HG03039 (cell line): ENCODE measurements around the gene PHC3.
"Not testable (repeated sequence)": the region's sequence is repeated elsewhere in the genome, so short reads cannot be mapped to it uniquely, and the experiment has no call there.

Experiments
- ATAC-seq: cut with Tn5 transposase; IDR thresholded peaks from one replicate; pipeline ENCODE4 v1.9.1; 2021; ENCODE audit warnings: mild to moderate bottlenecking, moderate library complexity; ENCODE audit not compliant: unreplicated experiment

The PHC3 gene

GRCh38 chr3:170130532-170130931 is 51.0 kb downstream of the PHC3 start:
- ATAC-seq = no peak

- ATAC-seq = peak; percentile 60
These were observed 52.5 kb downstream of the PHC3 start for GRCh38 chr3:170128977-170129431.

DNA sequence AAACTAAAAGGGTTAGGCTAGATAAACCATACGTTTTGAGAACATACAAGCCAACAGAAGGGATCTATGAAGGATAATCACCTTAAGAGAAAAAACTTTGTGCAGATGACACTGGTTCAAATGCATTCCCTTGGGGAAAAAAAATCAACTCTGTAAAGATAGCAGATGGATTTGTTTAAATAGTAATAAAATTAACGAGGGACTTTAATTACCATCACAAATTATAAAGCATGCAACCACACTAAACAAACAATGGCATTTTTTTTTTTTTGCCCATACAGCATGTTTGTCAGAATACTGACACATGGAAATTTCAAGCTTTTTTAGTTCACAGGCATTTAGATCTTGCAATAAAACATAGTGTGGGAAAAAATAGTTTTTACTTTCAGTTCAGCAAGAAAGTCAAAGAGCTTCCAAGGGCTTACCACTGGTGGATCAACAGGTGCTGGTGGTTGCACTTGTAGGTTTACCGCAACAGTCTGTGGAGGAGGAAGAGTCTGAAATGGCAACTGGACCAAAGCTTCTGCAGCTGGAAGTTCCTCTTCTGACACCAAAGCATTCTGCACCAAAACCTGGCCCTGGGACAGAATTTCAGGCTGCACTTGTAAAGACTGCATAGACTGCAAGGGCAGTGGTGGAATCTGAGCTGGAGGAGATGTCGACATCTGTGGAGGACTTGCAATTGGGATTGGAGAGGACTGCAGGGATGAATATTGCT is 53.1 kb downstream of the PHC3 start:
- ATAC-seq = peak; percentile 81

DNA sequence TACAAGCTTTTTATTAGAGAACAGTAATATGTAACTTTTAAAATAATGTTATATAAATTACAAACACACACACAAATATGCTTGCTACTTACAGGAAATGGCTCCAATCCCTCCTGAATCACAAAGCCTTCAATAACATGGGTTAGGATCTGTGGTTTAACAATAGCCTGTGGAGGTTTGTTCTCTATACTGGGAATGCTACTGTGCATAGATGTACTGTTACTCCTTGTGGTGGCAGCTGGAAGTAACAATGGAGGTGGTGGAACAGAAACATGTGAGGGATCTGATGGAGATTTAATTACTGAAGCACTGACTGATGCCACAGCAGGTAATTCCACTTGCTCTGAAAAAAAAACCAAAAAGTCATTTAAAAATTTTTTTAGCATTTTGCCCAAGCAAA is 64.4 kb downstream of the PHC3 start:
- no peak for ATAC-seq

GRCh38 chr3:170114165-170114564 is 67.4 kb downstream of the PHC3 start:
- not testable (repeated sequence) for ATAC-seq

DNA sequence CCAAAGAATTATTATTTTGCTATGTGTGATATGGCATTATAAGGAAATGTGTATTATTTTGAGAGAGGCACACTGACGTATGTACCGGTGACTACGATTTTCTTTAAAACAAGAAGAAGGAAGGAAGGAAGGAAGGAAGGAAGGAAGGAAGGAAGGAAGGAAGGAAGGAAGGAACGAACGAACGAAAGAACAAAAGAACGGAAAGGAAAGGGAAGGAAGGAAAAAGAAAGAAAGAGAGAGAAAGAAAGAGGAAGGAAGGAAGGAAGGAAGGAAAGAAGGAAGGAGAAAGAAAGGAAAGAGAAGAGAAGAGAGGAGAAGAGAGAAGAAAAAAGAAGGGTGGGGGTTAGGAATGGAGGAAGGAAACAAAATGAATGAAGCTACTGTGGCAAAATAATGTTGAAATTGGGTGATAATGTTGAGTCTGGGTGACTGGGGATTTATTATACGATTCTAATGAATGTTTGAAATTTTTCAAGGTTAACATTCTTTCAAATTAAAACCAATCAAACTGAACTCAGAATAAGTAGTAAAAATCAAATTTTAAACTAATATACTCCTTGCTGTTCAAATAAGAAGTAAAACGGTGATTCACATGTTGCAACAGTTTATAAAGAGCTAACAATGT is 70.3 kb downstream of the PHC3 start:
- ATAC-seq = no peak

- no peak for ATAC-seq
These were observed 71.8 kb downstream of the PHC3 start for GRCh38 chr3:170109579-170110293.

DNA sequence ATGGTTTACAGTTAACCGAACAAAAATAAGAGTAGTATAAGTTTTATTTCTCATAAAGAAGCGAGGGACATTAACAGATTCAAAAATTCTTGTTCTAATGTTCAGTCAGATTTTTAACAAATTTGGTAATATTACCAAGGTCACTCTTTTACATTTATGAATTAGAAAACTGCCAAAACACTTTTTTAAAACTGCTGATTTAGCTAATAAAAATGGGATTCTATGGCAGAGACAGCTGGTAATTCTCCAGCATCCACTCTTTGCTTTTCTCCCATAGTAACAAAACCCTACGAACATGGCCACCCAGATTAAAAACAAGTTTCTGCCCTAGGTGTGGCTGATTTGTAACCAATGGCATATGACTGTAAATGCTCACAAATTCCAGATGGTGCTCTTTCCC is 72.6 kb downstream of the PHC3 start:
- ATAC-seq = no peak

DNA sequence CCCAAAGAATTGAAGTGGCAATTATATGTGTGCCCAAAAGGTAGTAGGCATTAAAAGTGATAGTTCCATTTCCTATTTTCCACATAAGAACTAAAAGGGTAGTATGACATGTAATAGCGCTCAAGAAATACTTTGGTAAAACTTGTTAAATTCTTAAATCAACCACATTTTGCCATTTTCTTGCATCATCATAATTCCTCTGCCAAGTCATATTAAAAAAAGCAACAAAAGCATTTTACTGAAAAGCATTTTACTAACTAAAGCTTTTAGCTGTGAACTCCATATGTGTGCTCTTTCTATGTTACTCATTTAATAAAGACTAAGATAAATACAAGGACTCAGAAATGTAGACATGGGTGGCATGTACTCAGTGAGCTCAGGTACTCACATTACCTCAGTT is 73.6 kb downstream of the PHC3 start:
- no peak for ATAC-seq

GRCh38 chr3:170102431-170102830 is 79.1 kb downstream of the PHC3 start:
- no peak for ATAC-seq

DNA sequence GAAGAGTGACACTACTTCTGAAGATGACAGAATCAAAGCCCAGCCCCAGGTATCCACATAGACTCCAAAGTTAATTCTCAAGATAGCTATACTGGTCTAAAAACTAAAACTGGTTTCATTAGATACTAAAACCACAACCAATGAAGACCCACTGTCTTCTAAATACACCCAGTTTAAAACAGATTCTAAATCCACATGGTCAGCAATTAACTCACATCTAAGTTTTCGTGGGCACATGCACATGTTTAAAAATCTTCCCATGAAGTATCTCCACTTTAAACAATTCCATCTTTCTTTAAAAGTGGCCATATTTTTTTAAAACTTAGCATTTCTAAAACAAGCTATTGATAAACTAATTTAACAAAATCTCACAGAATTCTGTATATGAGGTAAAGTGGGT is 80.6 kb downstream of the PHC3 start:
- no peak for ATAC-seq

DNA sequence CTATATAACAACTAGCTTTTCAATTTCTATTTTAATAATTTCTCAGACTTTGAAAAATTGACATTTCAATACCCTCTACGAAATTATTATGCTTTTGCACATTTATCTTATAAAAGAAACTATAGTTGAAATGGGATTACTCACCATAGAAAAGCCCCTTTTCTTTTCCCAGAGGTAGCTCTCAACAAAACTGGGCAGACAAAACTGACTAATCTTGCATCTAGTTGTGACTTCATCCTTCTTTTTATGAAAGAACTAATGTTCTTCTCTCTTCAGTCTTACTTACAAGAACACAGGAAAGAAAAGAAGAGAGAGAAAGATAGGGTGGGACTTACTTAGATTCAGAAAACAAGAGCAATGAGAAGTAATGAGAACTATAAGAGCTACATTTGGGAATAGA is 82.8 kb downstream of the PHC3 start:
- ATAC-seq = no peak

- ATAC-seq = no peak
These were observed 85.2 kb downstream of the PHC3 start for GRCh38 chr3:170096342-170096741.

DNA sequence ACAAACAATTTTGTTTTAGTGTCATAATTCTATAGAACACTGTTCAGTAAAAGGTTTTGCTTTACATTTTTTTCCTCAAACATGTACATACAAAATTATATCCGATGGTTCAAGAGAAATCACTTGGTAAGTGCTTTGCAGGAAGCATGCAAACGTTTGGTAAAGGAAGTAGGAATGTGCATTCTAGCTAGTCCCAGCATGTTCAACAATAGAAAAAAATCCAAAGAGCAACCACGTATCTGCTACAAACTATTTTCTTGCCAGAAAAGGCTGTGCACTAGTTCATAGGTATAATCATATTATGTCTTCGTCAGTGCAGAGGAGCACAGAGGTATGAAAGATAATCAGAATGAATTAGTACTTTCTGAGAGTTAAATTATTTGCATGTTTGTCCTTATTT is 85.8 kb downstream of the PHC3 start:
- no peak for ATAC-seq

GRCh38 chr3:170092907-170093306 is 88.6 kb downstream of the PHC3 start:
- no peak for ATAC-seq

- no peak for ATAC-seq
These were observed 90.9 kb downstream of the PHC3 start for GRCh38 chr3:170090601-170090981.

DNA sequence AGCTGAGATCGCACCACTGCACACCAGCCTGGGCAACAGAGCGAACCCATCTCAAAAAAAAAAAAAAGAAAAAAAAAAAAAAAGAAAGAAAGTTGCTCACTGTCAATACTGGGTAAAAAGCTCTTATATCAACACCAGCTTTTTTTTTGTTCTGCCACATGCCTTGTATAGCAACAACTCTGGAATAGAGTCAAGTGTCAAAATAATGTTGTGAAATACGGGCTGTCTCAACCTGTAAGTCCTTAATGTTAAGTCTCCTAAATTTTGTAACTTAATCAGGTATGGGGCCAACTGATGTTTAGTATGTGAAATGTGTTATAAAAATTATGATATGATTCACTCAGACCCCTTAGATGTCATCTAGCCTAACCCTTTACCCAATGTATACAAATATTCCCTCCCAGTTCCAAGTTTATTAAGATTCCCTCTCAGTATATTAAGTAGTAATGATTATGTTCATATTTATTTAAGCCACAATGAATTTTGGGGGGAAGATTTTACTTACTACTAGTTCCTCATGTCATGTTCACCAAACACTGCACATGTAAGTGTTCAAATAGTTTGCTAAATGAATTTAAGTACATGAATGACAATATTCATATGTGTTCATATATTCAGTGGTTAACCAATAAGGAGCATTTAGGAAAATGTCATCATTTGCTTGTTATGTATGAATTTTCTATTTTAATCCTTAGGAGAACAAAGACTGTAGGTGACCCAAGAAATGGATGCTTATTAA is 91.5 kb downstream of the PHC3 start:
- ATAC-seq = no peak

GRCh38 chr3:170085396-170085795 is 96.1 kb downstream of the PHC3 start:
- no peak for ATAC-seq

GRCh38 chr3:170083343-170083742 is 98.2 kb downstream of the PHC3 start:
- ATAC-seq = no peak

DNA sequence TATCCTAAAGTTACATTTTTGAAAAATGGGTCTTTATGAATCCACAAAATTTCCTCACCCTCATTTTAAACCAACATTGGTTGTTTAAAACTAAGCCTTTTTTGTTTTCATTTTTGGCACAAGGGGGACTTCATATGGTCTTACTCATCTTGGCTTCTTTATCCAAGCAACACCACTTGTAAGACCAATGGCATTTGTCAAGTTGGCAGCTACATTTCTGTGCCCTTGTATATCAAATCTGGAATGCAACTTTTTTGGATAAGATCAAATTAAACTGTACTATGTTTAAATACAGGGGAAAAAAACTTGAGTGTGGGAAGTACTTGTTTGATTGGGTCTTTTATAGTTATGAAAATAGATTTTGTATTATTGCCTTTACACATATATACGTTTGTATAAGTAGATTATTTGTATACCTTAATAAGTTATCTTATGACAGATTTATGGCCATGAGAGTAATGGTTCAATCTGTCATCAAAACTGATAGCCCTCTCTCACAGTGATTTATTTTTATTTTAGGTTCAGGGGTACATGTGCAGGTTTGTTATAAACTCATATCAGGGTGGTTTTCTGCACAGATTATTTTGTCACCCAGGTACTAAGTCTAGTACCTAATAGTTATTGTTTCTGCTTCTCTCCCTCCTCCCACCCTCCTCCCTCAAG is 100.3 kb downstream of the PHC3 start:
- no peak for ATAC-seq

- no peak for ATAC-seq
These were observed 100.9 kb downstream of the PHC3 start for GRCh38 chr3:170080605-170081004.
